Left lung (tissue), 10 donors: Measurements from ENCODE around the gene CDCA5. TPM values are rescaled to one million over a fixed set of nuclear protein-coding genes. Genes with fewer than 3 reads are reported as not detected.

Experiments
- ATAC-seq: fragments of 200-7000 bp; cut with Tn5 transposase; one replicate; pipeline ENCODE4 v1.9.1; 2020; ENCODE audit warnings: moderate library complexity
- DNase-seq, 4 donors: peaks; one replicate each; pipeline ENCODE4 v3.0.0-alpha.2; 2013 to 2020
- H3K27ac ChIP-seq, 2 donors: fragments of 200-600 bp; sonication (generic) in 1 of 2; one replicate each; pipeline versions ENCODE4 v1.5.0 to v1.8.0; 2020 to 2021
- H3K27me3 ChIP-seq, 2 donors: fragments of 200-600 bp; sonication (generic) in 1 of 2; one replicate each; pipeline versions ENCODE4 v1.5.0 to v1.8.0; 2020 to 2021
- H3K36me3 ChIP-seq, 2 donors: fragments of 200-600 bp; sonication (generic) in 1 of 2; one replicate each; pipeline versions ENCODE4 v1.5.0 to v1.8.0; 2020 to 2021
- H3K4me1 ChIP-seq, 2 donors: fragments of 200-600 bp; one replicate each; pipeline ENCODE4 v1.8.0; 2021
- H3K4me3 ChIP-seq, 2 donors: fragments of 200-600 bp; sonication (generic) in 1 of 2; one replicate each; pipeline versions ENCODE4 v1.5.0 to v1.8.0; 2020 to 2021; ENCODE audit warnings: mild to moderate bottlenecking in 1 of 2
- H3K9me3 ChIP-seq, 2 donors: fragments of 200-600 bp; sonication (generic) in 1 of 2; one replicate each; pipeline versions ENCODE4 v1.5.0 to v1.8.0; 2020 to 2021
- intact Hi-C, 2 donors: fragments of 100-400 bp; cut with DNase I; formaldehyde crosslinking; loops; one replicate each; pipeline versions ENCODE4 v1.11.2 to v1.14.2; 2022
- polyA plus RNA-seq, 6 donors: library from polyadenylated mRNA; unstranded; fragments of 120-200 nt; gene quantifications; one replicate each; pipeline ENCODE4 v1.2.1, GENCODE V29; 2013; ENCODE audit not compliant: insufficient read length in 6 of 6
- total RNA-seq, 2 donors: library from RNA; stranded (reverse); fragmentation: NEBNext Ultra II Directional; extraction: Animal tissue kit (Norgen Biotek cat#: 25700); gene quantifications; one replicate each; pipeline ENCODE4 v1.2.1, GENCODE V29; 2021
- TF ChIP-seq, protein P1 (sequence below), 2 donors: fragments of 200-600 bp; sonication (generic) in 1 of 2; IDR thresholded peaks; one replicate each; pipeline versions ENCODE4 v1.5.0 to v1.8.0; 2021; ENCODE audit warnings: antibody characterized with exemption in 2 of 2
- donor health status: DM: no; HTN: yes; CAD: no.
- donor health status: DM: no; HTN: no; CAD: no.

Gene CDCA5
- total and polyA plus RNA-seq, 8 donors: 7.1 to 27.9 (median 14.5) TPM

DNA sequence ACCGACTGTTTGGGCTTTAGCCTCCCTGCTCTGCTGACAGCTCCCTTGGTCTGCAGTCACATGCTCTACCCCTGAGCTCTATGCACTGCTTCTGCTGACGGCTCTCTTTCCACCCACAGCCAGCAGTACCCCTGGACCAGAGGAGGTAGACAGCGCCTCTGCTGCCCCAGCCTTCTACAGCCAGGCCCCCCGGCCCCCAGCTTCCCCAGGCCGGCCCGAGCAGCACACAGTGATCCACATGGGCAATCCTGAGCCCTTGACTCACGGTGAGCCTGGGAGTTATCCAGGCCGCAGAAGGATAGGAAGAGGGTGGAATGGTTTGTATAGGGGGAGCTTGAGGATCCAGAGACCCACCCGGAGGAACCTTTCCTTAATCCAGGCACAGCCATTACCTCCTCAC, 3.0 kb upstream of the CDCA5 start:
- H3K9me3 ChIP-seq: no peaks in the 10 kb centered on the region
- H3K4me3 ChIP-seq: no peak overlapping the region
- H3K27me3 ChIP-seq: no peaks in the 10 kb centered on the region
- intact Hi-C loops: no loop called here
- H3K27ac ChIP-seq: no peak overlapping the region
- no peak for ATAC-seq
- DNase-seq: no peak
- TF ChIP-seq, protein P1, sequence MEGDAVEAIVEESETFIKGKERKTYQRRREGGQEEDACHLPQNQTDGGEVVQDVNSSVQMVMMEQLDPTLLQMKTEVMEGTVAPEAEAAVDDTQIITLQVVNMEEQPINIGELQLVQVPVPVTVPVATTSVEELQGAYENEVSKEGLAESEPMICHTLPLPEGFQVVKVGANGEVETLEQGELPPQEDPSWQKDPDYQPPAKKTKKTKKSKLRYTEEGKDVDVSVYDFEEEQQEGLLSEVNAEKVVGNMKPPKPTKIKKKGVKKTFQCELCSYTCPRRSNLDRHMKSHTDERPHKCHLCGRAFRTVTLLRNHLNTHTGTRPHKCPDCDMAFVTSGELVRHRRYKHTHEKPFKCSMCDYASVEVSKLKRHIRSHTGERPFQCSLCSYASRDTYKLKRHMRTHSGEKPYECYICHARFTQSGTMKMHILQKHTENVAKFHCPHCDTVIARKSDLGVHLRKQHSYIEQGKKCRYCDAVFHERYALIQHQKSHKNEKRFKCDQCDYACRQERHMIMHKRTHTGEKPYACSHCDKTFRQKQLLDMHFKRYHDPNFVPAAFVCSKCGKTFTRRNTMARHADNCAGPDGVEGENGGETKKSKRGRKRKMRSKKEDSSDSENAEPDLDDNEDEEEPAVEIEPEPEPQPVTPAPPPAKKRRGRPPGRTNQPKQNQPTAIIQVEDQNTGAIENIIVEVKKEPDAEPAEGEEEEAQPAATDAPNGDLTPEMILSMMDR (IDR thresholded peaks at IDR 0.05): no peak
- H3K4me1 ChIP-seq: peaks cover 9 to 27% of the 10 kb centered on the region in 2 donors
- peaks cover 0 to 52% of the 10 kb centered on the region in 2 donors for H3K36me3 ChIP-seq

DNA sequence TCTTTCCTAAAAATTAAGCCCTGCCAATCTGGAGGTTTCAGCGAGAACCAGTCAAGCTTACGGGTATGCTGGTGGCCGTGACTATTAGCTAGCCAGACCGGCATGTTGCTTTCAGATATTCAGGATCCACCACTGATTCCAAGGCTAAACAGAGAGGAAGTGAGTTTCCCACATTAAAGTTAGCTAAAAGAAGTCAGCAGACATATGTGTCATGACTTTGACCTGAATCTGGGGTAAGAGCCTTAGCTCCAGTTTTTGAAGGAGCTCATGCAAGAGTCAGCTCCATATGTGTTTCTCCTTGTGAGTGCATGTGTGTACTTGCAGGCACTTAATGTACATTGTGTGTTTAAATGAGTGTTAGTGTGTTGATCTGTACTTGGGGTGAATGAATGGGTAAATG, 1.6 kb upstream of the CDCA5 start:
- peaks cover 9 to 27% of the 10 kb centered on the region in 2 donors for H3K4me1 ChIP-seq
- no peaks in the 10 kb centered on the region for H3K9me3 ChIP-seq
- peak overlapping the region in 1 of 2 donors; percentile 90 for H3K27ac ChIP-seq
- H3K4me3 ChIP-seq: no peak overlapping the region
- TF ChIP-seq, protein P1 (IDR thresholded peaks at IDR 0.05): no peak
- peaks cover 0 to 52% of the 10 kb centered on the region in 2 donors for H3K36me3 ChIP-seq
- ATAC-seq: no peak
- H3K27me3 ChIP-seq: no peaks in the 10 kb centered on the region
- DNase-seq: no peak
- intact Hi-C loops: no loop called here

DNA sequence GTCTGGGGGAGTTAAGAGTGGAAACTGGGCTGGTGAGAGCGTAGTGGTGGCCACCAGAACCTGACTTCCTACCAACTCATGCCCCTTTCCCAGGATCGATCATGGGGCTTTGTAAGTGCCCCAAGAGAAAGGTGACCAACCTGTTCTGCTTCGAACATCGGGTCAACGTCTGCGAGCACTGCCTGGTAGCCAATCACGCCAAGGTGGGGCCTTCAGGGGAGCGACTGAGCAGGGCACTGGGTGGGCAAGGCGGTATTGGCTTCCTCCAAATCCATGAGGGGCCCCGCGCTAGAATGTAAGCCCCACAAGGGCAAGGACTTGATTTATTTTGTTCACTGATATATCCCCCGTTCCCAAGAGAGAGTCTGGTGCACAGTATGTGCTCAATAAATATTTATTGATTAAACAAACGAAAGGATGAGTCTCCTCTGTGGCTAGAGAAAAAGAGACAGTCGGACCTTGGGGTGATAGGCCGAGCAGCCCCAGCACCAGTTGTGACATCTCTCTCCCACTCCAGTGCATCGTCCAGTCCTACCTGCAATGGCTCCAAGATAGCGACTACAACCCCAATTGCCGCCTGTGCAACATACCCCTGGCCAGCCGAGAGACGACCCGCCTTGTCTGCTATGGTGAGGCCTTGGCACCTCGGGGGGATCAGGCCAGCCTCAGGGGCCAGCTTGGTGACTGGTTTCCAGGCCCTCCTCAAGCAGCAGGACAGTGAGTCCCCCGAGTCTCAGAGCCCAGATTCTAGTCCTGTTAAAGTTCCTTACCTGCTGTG, 947 bp upstream of the CDCA5 start:
- no peaks in the 10 kb centered on the region for H3K27me3 ChIP-seq
- DNase-seq: no peak
- intact Hi-C loops: no loop called here
- H3K4me3 ChIP-seq: peak overlapping the region; percentile 79 to 85
- peaks cover 9 to 27% of the 10 kb centered on the region in 2 donors for H3K4me1 ChIP-seq
- TF ChIP-seq, protein P1 (IDR thresholded peaks at IDR 0.05): no peak
- H3K9me3 ChIP-seq: no peaks in the 10 kb centered on the region
- H3K36me3 ChIP-seq: peaks cover 0 to 48% of the 10 kb centered on the region in 2 donors
- no peak for ATAC-seq
- peak overlapping the region; percentile 90 to 92 for H3K27ac ChIP-seq

DNA sequence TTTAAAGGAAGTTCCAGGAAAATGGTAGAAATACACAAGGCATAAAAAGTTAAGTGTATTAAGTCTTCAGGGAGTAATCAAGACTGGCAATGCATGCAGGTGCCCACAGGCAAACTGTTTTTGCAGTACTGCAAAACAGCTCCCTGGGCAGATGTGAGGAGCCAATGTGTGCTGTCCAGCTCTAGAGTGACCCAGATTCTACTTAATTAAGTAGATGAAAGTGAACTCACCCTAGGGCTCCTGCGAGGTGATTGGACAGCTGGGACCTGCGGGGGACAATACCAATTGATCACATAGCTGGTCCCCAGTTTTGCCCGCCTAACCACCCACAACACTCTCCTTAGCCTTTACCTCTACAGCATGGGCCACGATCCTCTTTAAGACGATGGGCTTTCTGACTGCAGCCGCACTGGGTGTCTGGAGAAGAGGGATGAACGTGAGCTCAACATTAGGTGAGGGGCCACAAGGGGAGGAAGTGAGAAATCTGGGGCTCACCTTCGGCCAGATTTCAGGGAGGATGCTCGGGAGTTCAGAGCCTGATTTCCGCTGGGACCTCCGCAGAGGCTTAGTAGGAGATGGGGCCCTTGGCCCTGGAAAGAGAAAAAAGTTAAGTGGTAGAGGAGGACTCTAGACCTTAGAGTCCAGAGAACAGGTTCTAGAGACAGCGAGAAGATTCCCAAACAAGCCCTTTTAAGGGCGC, 556 bp downstream of the CDCA5 start:
- Histone ChIP-seq H3K36me3 (peaks cover 0 to 33% of the 10 kb centered on the region in 2 donors), H3K27me3 (no peaks in the 10 kb centered on the region), H3K4me3 (peak overlapping the region; percentile 79 to 85), H3K9me3 (no peaks in the 10 kb centered on the region), H3K4me1 (peaks cover 9 to 27% of the 10 kb centered on the region in 2 donors), H3K27ac (peak overlapping the region in 1 of 2 donors; percentile 90)
- DNase-seq: no peak
- TF ChIP-seq, protein P1 (IDR thresholded peaks at IDR 0.05): no peak
- ATAC-seq: no peak
- intact Hi-C loops: no loop called here

DNA sequence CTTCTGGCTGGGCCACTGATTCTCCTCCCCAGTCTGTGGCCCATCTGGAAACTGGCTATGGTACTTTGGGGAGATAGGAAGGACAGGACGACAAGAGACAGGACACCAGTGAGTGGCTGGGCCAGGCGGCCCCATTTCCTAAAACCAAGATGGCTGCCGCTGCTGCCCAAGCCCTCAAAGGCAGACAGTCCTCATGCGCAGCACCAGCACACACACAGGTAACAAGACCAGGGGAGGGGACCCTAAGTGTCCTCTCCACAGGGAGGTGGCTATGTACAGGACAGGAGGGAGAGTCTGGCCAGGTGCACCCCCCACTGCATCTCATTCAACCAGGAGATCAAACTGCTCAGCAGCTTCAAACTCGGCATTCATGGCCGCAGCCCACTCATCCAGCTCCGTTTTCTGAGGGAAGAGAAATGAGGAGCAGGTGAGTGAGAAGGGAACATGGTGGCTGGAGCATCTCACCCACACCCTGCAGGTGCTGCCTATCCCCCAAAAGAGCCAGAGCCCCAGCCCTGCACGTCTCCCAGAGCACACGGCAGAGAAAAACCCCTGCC, 5.0 kb downstream of the CDCA5 start:
- Histone ChIP-seq H3K4me1 (peaks cover 0 to 9% of the 10 kb centered on the region in 2 donors), H3K4me3 (no peak overlapping the region), H3K36me3 (no peaks in the 10 kb centered on the region), H3K27ac (no peak overlapping the region), H3K9me3 (no peaks in the 10 kb centered on the region), H3K27me3 (no peaks in the 10 kb centered on the region)
- ATAC-seq (no peak), DNase-seq (no peak)
- TF ChIP-seq, protein P1 (IDR thresholded peaks at IDR 0.05): no peak
- intact Hi-C loops: no loop called here
